HG03108 (cell line): ENCODE data around the gene RHOXF2.
"Not testable (repeated sequence)": the region's sequence is repeated elsewhere in the genome, so short reads cannot be mapped to it uniquely, and the experiment has no call there.

ENCODE experiments used
- ATAC-seq: cut with Tn5 transposase; IDR thresholded peaks from one replicate; pipeline ENCODE4 v1.9.1; 2021; ENCODE audit warnings: moderate library complexity; ENCODE audit not compliant: unreplicated experiment

The RHOXF2 gene

GRCh38 chrX:120158313-120158712 lies at the start of gene RHOXF2:
Gene RHOXF2 (plus strand): TSS chrX:120158613. CDS start chrX:120158751, 138 bp downstream.
- not testable (repeated sequence) for ATAC-seq

- ATAC-seq: no peak
Measured at GRCh38 chrX:120109378-120109777, 49.0 kb upstream of the RHOXF2 start.

- no peak for ATAC-seq
Measured at GRCh38 chrX:120111611-120112010, 46.8 kb upstream of the RHOXF2 start.

- no peak for ATAC-seq
Measured at GRCh38 chrX:120115438-120115963, 42.9 kb upstream of the RHOXF2 start, which contains the start of gene RHOXF1. Gene RHOXF1 (minus strand): TSS chrX:120115913. CDS start chrX:120115862, 51 bp downstream.

GRCh38 chrX:120120223-120120622 lies 38.2 kb upstream of the RHOXF2 start:
- ATAC-seq: no peak

GRCh38 chrX:120125444-120125843 lies 33.0 kb upstream of the RHOXF2 start:
- no peak for ATAC-seq

- ATAC-seq: not testable (repeated sequence)
Measured at GRCh38 chrX:120128306-120128846, 30.0 kb upstream of the RHOXF2 start.

DNA sequence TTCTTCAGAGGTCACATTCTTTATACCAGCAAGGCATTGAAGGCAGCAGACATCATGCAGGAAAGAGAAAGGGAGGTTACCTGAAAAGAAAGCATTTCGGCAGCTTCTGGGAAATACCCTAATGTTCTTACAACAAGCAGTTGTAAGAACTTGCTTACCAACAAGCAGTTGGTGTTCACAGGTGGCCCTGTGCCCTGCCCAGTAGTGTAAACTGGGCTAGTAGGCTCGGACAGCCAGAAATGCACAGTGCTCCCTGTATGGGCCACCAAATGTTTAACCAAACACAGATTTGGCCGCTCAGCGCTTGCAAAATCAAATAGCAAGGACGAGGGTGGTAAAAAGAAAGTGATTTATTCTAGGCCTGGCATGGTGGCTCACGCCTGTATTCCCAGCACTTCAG lies 22.3 kb upstream of the RHOXF2 start:
- no peak for ATAC-seq

DNA sequence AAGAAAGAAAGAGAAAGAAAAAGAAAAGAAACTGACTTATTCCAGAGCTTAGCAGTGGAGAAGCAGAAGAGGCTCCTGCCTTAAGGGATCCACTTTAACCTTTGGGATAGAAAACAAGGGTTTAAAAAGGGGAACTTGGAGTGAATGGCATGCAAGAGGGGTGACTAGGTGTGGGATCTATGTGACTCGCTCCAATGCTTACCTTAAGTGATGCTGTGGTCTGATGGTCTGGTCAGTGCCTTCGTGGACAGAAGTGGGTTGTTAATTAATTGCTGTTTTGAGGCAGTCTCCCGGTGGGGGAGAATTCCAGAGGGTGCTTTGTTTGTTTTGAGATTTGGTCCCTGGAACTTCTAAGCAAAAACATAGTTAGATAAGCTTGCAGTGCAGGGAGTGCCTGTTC lies 21.6 kb upstream of the RHOXF2 start:
- no peak for ATAC-seq

DNA sequence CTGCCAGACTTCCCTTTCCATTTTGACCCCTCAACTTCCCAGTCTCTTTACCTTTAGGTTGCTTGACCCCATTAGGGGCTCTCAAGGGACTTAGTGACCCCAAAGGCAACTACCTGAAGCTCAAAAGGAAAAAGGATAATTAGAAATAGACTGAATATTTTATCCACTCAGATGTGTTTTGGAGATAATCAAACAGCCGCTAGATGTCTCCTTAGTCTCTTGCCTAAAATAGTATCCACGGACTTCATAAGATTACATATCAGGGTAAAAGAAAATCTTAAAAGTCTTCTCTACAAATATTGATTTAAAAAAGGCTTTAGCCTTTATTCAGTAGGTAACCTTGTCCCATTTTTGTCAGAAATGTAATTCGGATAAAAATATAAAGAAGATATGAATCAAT lies 21.0 kb upstream of the RHOXF2 start:
- no peak for ATAC-seq

GRCh38 chrX:120140293-120140981 lies 18.0 kb upstream of the RHOXF2 start:
- no peak for ATAC-seq

DNA sequence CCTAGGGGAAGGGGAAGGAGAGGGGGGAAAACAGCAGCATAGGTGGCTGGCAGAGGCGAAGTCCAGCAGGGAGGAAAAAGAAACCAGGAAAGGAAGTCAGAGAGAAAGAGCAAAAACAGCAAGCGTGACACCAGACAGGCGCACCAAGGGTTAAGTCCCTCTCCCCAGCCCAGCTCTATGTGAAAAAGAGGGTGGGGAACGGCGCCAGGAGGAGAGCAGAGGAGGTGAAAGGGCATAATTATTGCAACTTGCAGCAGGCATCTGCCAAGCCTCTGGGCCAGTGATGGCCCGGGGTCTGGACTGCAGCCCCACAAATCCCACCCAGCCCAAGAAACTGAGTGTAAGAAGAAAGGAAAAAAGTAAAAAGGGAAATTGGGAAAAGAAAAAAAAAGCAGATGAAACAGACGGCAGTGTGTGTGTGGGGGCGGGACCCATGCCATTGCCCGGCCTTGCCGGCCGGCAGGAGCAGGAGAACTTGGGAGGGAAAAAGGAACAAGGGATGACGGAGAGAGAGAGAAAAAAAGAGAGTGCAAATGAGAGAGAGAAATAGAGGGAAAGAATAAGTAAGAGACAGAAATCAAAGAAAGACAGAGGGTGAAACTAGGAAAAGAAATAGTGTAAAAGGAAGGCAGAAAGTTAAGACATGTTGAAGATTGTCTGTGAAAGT lies 14.1 kb upstream of the RHOXF2 start:
- ATAC-seq: no peak

GRCh38 chrX:120145295-120145925 lies 13.0 kb upstream of the RHOXF2 start:
- no peak for ATAC-seq

DNA sequence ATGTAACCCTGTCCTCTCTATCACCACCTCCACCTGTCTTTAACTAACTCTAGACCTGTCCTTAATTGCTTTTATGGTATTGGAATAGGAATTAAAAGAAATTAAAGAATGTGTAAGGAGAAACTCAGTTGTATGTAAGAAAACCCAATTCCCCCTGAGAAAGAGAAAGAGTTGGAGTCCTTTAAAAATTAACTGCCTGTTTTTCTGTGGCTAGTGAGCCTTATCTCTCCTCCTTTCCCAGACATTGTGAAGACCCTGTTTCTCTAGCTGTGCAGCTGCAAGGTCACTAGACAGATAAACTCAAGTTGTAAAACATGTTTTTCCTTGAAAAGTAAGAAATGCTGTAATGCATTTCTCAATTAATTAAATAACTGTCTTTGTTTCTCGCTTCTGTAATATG lies 12.1 kb upstream of the RHOXF2 start:
- ATAC-seq: not testable (repeated sequence)

DNA sequence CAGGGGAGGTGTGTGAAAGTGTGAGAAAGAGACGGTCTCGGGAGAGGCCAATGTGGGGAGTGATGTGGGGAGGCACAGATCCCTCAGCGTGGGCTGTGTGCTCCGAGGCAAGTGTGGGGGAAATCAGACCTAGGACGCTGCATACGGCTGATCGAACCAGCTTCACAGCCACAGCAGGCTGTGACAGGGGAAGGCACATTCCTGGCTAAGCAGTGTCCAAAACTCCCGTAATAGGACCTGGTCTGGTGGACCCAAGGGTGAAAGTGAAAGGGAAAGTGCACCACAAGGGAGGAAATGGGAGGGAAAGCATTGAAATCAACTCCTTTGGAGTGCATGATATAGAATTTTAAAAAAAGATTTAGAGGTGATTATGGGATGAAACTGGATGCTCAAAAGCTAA lies 10.9 kb upstream of the RHOXF2 start:
- no peak for ATAC-seq

GRCh38 chrX:120150109-120150744 lies 8.2 kb upstream of the RHOXF2 start:
- ATAC-seq: not testable (repeated sequence)

DNA sequence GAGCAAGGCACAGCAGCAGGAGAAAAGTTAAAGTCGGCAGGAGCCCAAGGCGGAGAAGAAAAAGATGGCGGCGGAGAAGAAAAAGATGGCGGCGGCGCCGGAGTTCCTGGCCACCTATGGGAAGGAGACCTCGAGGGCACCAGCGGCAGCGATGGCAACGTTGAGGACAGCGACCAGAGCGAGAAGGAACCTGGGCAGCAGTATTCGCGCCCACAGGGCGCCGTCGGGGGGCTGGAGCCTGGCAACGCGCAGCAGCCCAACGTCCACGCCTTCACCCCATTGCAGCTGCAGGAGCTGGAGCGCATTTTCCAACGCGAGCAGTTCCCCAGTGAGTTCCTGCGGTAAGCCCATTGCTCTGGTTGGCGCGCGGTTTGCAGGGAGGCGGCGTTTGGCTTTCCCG lies 673 bp downstream of the RHOXF2 start:
- not testable (repeated sequence) for ATAC-seq

GRCh38 chrX:120193254-120193653 lies 34.8 kb downstream of the RHOXF2 start:
- not testable (repeated sequence) for ATAC-seq

- peak; percentile 89 for ATAC-seq
Measured at GRCh38 chrX:120193720-120194119, 35.3 kb downstream of the RHOXF2 start.

GRCh38 chrX:120195786-120196185 lies 37.4 kb downstream of the RHOXF2 start:
- ATAC-seq: not testable (repeated sequence)
